Activated CD4-positive, alpha-beta T cell treated with anti-CD3 and anti-CD28 coated beads for 24 hours (primary cell): ENCODE measurements around the gene BAK1.

Experiments used
- DNase-seq, 2 donors: peaks; one replicate each; pipeline ENCODE4 v3.0.0-alpha.2; 2020; ENCODE audit warnings: low read depth in 2 of 2

BAK1 gene

GRCh38 chr6:33587529-33587928, 7.5 kb upstream of the BAK1 start:
- no peak for DNase-seq

GRCh38 chr6:33586108-33586640, 6.1 kb upstream of the BAK1 start:
- DNase-seq: no peak

- peak; percentile 82 to 93 for DNase-seq
These were observed 5.5 kb upstream of the BAK1 start for GRCh38 chr6:33585403-33586107.

- DNase-seq: no peak
These were observed 4.8 kb upstream of the BAK1 start for GRCh38 chr6:33584700-33585402.

GRCh38 chr6:33583591-33584155, 3.6 kb upstream of the BAK1 start:
- DNase-seq: no peak

GRCh38 chr6:33581186-33581585, 1.1 kb upstream of the BAK1 start:
- no peak for DNase-seq

- DNase-seq: no peak
These were observed 1.5 kb downstream of the BAK1 start for GRCh38 chr6:33578588-33579011.

GRCh38 chr6:33578164-33578563, 1.9 kb downstream of the BAK1 start:
- DNase-seq: no peak

GRCh38 chr6:33577718-33578117, 2.4 kb downstream of the BAK1 start:
- no peak for DNase-seq

- no peak for DNase-seq
These were observed 3.0 kb downstream of the BAK1 start for GRCh38 chr6:33577106-33577535.

GRCh38 chr6:33576668-33577067, 3.4 kb downstream of the BAK1 start:
- DNase-seq: no peak

GRCh38 chr6:33575211-33575610, 4.9 kb downstream of the BAK1 start:
- DNase-seq: no peak

GRCh38 chr6:33571637-33572316, 8.3 kb downstream of the BAK1 start:
- DNase-seq: no peak

- peak; percentile 84 to 86 for DNase-seq
These were observed 9.1 kb downstream of the BAK1 start for GRCh38 chr6:33570806-33571636.

- no peak for DNase-seq
These were observed 11.1 kb downstream of the BAK1 start for GRCh38 chr6:33568826-33569570.

- DNase-seq: no peak
These were observed 12.2 kb downstream of the BAK1 start for GRCh38 chr6:33567836-33568235.

GRCh38 chr6:33566182-33567084, 13.6 kb downstream of the BAK1 start:
- DNase-seq: no peak

GRCh38 chr6:33558801-33559200, 21.3 kb downstream of the BAK1 start:
- no peak for DNase-seq

- no peak for DNase-seq
These were observed 22.7 kb downstream of the BAK1 start for GRCh38 chr6:33557376-33557775.
